Erythroblast (primary cell): ENCODE measurements around the gene RNASEH2B.

ENCODE experiments used
- DNase-seq, 2 experiments: peaks; one replicate each; lab custom pipeline; 2025; lab: John Stamatoyannopoulos, UW
- GATA1 ChIP-seq: IDR thresholded peaks from 2 replicates; pipeline ENCODE4 v1.6.1; 2011; ENCODE audit warnings: low read depth, mild to moderate bottlenecking, control low read depth, low read length, moderate library complexity
- POLR2A ChIP-seq: IDR thresholded peaks from 2 replicates; pipeline ENCODE4 v1.6.1; 2011; ENCODE audit warnings: mild to moderate bottlenecking, low read length

RNASEH2B gene

GRCh38 chr13:50934735-50935435, 25.3 kb downstream of the RNASEH2B start:
- no peak for DNase-seq
- no peak for TF ChIP-seq POLR2A
- TF ChIP-seq GATA1, result no peak

DNA sequence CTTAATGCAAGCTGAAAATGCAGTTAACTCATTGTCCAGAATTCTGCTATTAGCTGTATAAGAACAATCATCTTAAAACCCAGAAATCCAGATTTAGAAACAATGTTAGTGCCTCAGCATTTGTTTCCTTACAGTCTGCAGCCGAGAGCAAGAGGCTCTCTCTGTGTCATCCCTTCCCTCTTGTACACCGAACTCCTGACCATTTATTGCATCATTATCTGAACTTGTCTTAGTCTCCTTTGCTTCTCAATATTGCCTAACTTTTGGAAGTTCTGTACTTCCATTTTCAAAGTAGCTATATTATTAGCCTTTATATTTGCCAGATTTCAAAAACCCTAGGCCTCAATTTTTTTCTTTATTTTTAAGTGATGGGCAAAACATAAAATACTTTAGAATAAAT, 27.1 kb downstream of the RNASEH2B start:
- DNase-seq, result peak in 1 of 2 experiments; percentile 10
- no peak for TF ChIP-seq GATA1
- TF ChIP-seq POLR2A, result no peak

DNA sequence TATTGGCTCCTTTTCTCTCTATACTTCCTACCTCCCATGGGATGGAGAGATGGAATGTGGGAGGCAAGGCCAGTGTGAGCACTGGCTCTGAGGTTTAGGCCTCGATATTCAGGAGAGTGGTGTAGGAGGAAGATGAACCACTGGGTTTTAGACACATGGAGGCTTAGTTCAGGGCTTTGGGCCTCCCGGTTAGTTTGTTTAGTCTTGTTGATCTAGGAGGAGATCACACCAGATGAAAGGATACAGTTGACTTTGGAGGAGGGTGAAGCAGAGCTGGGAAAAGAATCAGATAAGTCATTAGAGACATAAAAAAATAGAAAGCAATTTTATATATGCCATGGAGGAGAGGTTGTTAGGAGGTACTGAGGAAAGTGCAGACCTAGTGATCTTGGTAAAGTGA, 30.9 kb downstream of the RNASEH2B start:
- no peak for DNase-seq
- TF ChIP-seq GATA1 (no peak), POLR2A (no peak)

- TF ChIP-seq GATA1 (no peak), POLR2A (no peak)
- DNase-seq, result no peak
Observed at GRCh38 chr13:50941146-50941545, 31.6 kb downstream of the RNASEH2B start.

DNA sequence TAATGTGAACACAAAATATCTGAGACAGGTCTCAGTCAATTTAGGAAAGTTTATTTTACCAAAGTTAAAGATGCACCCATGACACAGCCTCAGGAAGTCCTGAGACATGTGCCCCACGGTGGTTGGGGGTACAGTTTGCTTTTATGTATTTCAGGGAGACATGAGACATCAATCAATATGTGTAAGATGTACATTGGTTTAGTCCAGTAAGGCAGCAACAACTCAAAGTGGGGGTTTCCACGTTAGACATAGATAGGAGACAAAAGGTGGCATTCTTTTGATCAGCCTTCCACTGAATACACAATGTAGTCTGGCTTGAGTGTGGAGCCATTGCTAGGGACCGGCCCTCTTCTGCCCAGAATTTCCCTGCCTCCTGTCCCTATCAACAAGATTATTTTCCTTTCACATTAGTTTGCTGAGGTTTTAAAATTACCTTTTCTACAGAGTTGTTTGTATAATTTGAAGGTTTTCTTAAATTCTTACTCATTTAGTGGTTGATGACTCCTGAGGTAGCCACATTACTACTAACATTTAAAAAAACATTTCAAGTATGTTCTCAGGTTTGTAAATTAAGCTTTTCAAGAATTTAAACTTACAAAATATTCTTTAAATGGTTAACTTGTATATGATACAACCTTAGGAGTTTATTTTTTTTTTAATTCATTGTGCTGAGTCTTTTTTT, 33.2 kb downstream of the RNASEH2B start:
- no peak for DNase-seq
- TF ChIP-seq GATA1 (no peak), POLR2A (no peak)

GRCh38 chr13:50945669-50946068, 36.1 kb downstream of the RNASEH2B start:
- TF ChIP-seq GATA1 (no peak), POLR2A (no peak)
- no peak for DNase-seq

DNA sequence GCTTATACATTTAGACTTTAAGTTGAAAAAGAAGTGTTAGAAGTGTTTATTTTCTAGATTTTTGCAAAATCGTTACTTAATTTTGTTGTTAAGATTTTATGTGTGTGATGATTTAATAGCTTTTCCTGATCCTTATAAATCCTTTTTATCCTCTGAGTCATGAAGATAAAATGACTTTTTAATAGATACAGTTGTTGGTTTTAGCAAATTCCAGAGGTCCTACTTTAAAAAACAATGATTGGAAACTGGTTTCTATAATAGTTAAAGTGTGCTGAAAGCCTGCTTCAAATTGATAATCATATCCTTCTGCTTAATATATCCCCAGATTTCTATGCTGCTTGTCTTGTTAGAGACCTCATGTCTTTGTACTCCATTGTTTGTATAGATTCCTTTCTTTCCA, 39.0 kb downstream of the RNASEH2B start:
- TF ChIP-seq GATA1 (no peak), POLR2A (no peak)

GRCh38 chr13:50950849-50951248, 41.3 kb downstream of the RNASEH2B start:
- TF ChIP-seq GATA1, result no peak
- TF ChIP-seq POLR2A, result no peak
- no peak for DNase-seq

More for the DNA sequence above, 39.0 kb downstream of the RNASEH2B start:
- DNase-seq, result no peak

DNA sequence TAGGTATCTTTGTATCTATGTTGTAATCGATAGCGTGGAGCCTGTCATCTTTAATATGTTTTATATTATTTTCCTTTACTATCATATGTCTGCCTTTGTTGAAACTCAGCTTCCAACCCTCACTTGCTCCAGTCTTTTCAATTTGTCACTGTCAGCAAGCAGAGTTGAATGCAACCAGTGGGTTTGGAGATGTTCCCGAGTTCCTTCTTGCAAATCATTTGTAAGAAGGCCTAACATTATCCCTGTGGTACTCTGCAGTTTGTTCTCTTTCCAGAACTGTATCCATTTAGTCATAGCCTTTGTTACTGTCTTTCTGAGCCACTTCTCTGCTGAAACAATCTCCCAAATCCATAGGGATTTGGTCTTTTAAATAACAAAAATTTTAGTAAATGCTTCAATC, 41.8 kb downstream of the RNASEH2B start:
- DNase-seq, result no peak
- no peak for TF ChIP-seq POLR2A
- no peak for TF ChIP-seq GATA1

GRCh38 chr13:50955241-50955640, 45.6 kb downstream of the RNASEH2B start:
- DNase-seq, result peak in 1 of 2 experiments; percentile 25
- TF ChIP-seq POLR2A (no peak), GATA1 (no peak)

- TF ChIP-seq GATA1 (no peak), POLR2A (no peak)
- no peak for DNase-seq
Observed at GRCh38 chr13:50955798-50956197, 46.2 kb downstream of the RNASEH2B start.

- DNase-seq, result no peak
- no peak for TF ChIP-seq GATA1
- TF ChIP-seq POLR2A, result no peak
Observed at GRCh38 chr13:50957620-50958019, 48.0 kb downstream of the RNASEH2B start.

DNA sequence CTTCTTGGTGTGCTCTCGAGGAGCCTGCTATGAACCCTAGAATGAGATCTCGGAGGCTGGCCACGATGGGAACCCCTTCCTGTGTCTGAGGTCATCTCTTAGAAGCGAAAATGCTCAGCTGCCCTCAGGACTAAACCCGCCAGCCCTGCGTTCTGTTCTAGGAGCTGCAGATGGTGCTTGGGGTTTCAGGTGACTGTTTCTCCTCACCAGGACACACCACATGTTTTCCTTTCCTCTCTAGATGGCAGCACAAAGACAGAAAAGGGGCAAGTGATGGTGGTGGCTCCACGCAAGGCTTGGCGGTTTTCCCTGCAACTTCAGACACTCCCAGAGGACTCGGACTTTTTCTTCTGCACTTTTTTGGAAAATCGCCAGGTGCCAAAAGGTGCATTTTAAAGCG, 60.1 kb downstream of the RNASEH2B start:
- no peak for DNase-seq
- TF ChIP-seq GATA1 (no peak), POLR2A (no peak)

GRCh38 chr13:50970956-50971355, 61.4 kb downstream of the RNASEH2B start:
- DNase-seq, result no peak
- TF ChIP-seq GATA1 (no peak), POLR2A (no peak)
